ENCODE results near the gene PRPF8.

DNA sequence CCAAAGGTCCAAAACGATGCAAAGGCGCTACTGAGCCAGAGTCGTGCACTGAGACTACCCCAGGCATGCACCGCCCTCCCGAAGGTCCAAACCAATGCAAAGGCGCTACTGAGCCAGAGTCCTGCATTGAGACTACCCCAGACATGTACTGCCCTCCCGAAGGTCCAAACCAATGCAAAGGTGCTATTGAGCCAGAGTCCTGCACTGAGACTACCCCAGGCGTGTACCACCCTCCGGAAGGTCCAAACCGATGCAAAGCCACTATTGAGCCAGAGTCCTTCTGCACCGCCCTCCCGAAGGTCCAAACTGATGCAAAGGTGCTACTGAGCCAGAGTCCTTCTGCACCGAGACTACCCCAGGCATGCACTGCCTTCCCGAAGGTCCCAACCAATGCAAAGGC lies 83.1 kb downstream of the PRPF8 start:
- TF ChIP-seq POLR2A (IDR thresholded peaks at IDR 0.05), result no peak
- TF ChIP-seq, protein P1, sequence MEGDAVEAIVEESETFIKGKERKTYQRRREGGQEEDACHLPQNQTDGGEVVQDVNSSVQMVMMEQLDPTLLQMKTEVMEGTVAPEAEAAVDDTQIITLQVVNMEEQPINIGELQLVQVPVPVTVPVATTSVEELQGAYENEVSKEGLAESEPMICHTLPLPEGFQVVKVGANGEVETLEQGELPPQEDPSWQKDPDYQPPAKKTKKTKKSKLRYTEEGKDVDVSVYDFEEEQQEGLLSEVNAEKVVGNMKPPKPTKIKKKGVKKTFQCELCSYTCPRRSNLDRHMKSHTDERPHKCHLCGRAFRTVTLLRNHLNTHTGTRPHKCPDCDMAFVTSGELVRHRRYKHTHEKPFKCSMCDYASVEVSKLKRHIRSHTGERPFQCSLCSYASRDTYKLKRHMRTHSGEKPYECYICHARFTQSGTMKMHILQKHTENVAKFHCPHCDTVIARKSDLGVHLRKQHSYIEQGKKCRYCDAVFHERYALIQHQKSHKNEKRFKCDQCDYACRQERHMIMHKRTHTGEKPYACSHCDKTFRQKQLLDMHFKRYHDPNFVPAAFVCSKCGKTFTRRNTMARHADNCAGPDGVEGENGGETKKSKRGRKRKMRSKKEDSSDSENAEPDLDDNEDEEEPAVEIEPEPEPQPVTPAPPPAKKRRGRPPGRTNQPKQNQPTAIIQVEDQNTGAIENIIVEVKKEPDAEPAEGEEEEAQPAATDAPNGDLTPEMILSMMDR (IDR thresholded peaks at IDR 0.05), result no peak
